Measurements from ENCODE around the gene WDR86.

WDR86 gene

DNA sequence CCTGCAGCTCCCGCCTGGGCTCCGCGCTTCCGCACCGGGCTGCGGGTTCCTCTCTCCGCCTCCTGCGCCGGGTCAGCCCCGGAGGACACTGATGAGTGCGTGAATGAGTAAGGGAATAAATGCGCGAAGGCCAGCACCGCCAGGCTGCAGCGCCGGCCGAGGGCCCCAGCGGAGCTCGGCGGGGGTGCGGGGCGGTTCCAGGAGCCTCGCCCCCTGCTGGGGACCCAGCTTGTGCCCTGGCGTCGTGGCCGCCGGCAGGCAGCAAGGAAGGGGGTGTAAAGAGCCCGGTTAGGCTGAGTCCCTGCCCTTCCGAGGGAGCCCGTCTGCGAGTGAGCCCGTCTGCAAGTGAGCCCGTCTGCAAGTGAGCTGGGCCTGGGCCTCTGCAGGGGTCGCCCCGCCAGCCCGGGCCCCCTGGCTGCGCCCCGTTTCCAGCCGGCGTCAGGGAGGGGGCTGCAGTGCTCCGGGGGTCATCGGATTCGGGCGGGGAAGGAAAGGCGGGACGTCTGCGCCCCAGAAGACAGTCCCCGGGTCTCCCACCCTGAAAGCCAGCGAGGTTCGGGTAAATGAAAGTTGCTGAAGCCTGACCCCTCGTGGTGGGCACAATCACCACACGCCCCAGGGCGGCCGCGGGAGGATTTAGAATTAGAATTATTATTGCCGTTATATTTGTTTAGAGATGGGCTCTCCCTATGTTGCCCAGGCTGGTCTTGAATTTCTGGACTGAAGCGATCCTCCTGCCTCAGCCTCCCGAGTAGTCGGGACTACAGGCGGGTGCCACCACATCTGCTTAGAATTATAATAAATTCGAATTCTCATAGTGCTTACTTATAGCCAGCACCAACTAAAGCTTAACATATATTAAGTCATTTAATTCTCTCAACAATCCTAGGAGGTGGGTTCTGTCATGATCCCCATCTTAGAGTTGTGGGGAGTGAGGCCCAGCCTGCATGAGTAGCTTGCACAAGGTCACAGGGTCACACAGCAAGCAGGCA is 38.7 kb upstream of the WDR86 start:
- peak overlapping the region; percentile 90 for H2AFZ ChIP-seq (ENCODE audit: low read length)
- no peaks in the 10 kb centered on the region for H3K27me3 ChIP-seq (ENCODE audit: insufficient read depth, low read length, poor library complexity, severe bottlenecking)
- H3K4me3 ChIP-seq (ENCODE audit: low read length, poor library complexity, severe bottlenecking), result peak overlapping the region; percentile 63
- no peaks in the 10 kb centered on the region for H3K9me3 ChIP-seq (ENCODE audit: insufficient read depth, low read depth, low read length)
- peaks cover 3% of the 10 kb centered on the region for H3K4me1 ChIP-seq (ENCODE audit: insufficient read depth, low read length, poor library complexity, severe bottlenecking)
- no peaks in the 10 kb centered on the region for H3K9me2 ChIP-seq (replicated peaks; ENCODE audit: low read depth, low read length)
- H3K36me3 ChIP-seq (ENCODE audit: insufficient read depth, low read length), result no peaks in the 10 kb centered on the region
- peak overlapping the region; percentile 55 for H3K9ac ChIP-seq (ENCODE audit: low read depth, low read length, poor library complexity, severe bottlenecking)
- H3K4me2 ChIP-seq (ENCODE audit: low read depth, low read length, poor library complexity, severe bottlenecking), result peak overlapping the region; percentile 58
- H3F3A ChIP-seq (ENCODE audit: low read depth), result no peaks in the 10 kb centered on the region
- no peaks in the 10 kb centered on the region for H4K20me1 ChIP-seq (ENCODE audit: insufficient read depth, low read length, poor library complexity, severe bottlenecking)
- no peak for TF ChIP-seq EZH2phosphoT487 (IDR thresholded peaks at IDR 0.05; ENCODE audit: borderline replicate concordance)
- TF ChIP-seq, protein P1, sequence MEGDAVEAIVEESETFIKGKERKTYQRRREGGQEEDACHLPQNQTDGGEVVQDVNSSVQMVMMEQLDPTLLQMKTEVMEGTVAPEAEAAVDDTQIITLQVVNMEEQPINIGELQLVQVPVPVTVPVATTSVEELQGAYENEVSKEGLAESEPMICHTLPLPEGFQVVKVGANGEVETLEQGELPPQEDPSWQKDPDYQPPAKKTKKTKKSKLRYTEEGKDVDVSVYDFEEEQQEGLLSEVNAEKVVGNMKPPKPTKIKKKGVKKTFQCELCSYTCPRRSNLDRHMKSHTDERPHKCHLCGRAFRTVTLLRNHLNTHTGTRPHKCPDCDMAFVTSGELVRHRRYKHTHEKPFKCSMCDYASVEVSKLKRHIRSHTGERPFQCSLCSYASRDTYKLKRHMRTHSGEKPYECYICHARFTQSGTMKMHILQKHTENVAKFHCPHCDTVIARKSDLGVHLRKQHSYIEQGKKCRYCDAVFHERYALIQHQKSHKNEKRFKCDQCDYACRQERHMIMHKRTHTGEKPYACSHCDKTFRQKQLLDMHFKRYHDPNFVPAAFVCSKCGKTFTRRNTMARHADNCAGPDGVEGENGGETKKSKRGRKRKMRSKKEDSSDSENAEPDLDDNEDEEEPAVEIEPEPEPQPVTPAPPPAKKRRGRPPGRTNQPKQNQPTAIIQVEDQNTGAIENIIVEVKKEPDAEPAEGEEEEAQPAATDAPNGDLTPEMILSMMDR (conservative IDR thresholded peaks at IDR 0.05; ENCODE audit: low read length), result peak; percentile 75
- no peaks in the 10 kb centered on the region for H3K79me2 ChIP-seq (ENCODE audit: insufficient read depth, low read length)

DNA sequence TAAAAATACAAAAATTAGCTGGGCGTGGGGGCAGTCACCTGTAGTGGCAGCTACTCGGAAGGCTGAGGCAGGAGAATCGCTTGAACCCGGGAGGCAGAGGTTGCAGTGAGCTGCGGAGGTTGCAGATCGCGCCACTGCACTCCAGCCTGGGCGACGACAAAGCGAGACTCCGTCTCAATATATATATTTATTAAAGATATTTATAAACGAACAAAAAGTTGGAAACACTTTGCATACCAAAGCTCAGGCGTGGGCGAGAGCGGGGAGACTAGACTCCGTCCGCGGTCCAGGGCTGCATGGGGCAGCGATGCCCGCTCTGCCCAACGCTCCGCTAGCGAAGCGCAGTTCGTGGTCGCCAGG is 38.0 kb upstream of the WDR86 start:
- Histone ChIP-seq H3K36me3 (ENCODE audit: insufficient read depth, low read length) (no peaks in the 10 kb centered on the region), H3K9me3 (ENCODE audit: insufficient read depth, low read depth, low read length) (no peaks in the 10 kb centered on the region), H3F3A (ENCODE audit: low read depth) (no peaks in the 10 kb centered on the region), H3K4me1 (ENCODE audit: insufficient read depth, low read length, poor library complexity, severe bottlenecking) (peaks cover 3% of the 10 kb centered on the region), H3K9ac (ENCODE audit: low read depth, low read length, poor library complexity, severe bottlenecking) (no peak overlapping the region), H4K20me1 (ENCODE audit: insufficient read depth, low read length, poor library complexity, severe bottlenecking) (no peaks in the 10 kb centered on the region), H2AFZ (ENCODE audit: low read length) (no peak overlapping the region), H3K9me2 (replicated peaks; ENCODE audit: low read depth, low read length) (no peaks in the 10 kb centered on the region), H3K79me2 (ENCODE audit: insufficient read depth, low read length) (no peaks in the 10 kb centered on the region), H3K27me3 (ENCODE audit: insufficient read depth, low read length, poor library complexity, severe bottlenecking) (no peaks in the 10 kb centered on the region), H3K4me2 (ENCODE audit: low read depth, low read length, poor library complexity, severe bottlenecking) (no peak overlapping the region), H3K4me3 (ENCODE audit: low read length, poor library complexity, severe bottlenecking) (no peak overlapping the region)
- TF ChIP-seq EZH2phosphoT487 (IDR thresholded peaks at IDR 0.05; ENCODE audit: borderline replicate concordance), result no peak
- TF ChIP-seq, protein P1 (conservative IDR thresholded peaks at IDR 0.05; ENCODE audit: low read length), result no peak

DNA sequence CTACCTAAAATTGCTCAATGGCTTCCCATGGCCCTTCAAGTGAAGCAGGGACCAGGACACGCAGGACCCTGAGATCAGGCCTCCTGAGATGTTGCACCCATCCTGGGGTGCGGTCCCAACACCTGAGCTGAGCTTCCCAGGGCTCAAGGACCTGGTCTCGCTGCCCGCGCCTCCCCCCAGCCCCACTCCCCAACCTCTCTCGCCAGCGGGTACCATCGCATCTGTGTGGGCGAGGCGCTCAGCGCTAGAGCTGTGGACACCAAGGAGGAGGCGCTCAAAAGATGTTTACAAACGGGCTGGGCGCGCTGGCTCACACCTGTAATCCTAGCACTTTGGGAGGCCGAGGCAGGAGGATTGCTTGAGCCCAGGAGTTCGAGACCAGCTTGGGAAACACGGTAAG is 37.5 kb upstream of the WDR86 start:
- H3K27me3 ChIP-seq (ENCODE audit: insufficient read depth, low read length, poor library complexity, severe bottlenecking), result no peaks in the 10 kb centered on the region
- no peak overlapping the region for H3K4me2 ChIP-seq (ENCODE audit: low read depth, low read length, poor library complexity, severe bottlenecking)
- no peak overlapping the region for H3K9ac ChIP-seq (ENCODE audit: low read depth, low read length, poor library complexity, severe bottlenecking)
- H3K9me3 ChIP-seq (ENCODE audit: insufficient read depth, low read depth, low read length), result no peaks in the 10 kb centered on the region
- no peaks in the 10 kb centered on the region for H3K9me2 ChIP-seq (replicated peaks; ENCODE audit: low read depth, low read length)
- no peaks in the 10 kb centered on the region for H3F3A ChIP-seq (ENCODE audit: low read depth)
- TF ChIP-seq, protein P1 (conservative IDR thresholded peaks at IDR 0.05; ENCODE audit: low read length), result no peak
- TF ChIP-seq EZH2phosphoT487 (IDR thresholded peaks at IDR 0.05; ENCODE audit: borderline replicate concordance), result no peak
- no peak overlapping the region for H3K4me3 ChIP-seq (ENCODE audit: low read length, poor library complexity, severe bottlenecking)
- no peaks in the 10 kb centered on the region for H3K36me3 ChIP-seq (ENCODE audit: insufficient read depth, low read length)
- H4K20me1 ChIP-seq (ENCODE audit: insufficient read depth, low read length, poor library complexity, severe bottlenecking), result no peaks in the 10 kb centered on the region
- H3K79me2 ChIP-seq (ENCODE audit: insufficient read depth, low read length), result no peaks in the 10 kb centered on the region
- peaks cover 3% of the 10 kb centered on the region for H3K4me1 ChIP-seq (ENCODE audit: insufficient read depth, low read length, poor library complexity, severe bottlenecking)
- H2AFZ ChIP-seq (ENCODE audit: low read length), result no peak overlapping the region
